Measurements from ENCODE around the gene MED20.

Gene MED20

GRCh38 chr6:41901882-41902519 is 18.9 kb downstream of the MED20 start:
- peak; percentile 51 for DNase-seq

GRCh38 chr6:41900861-41901260 is 20.1 kb downstream of the MED20 start:
- no peak for DNase-seq

GRCh38 chr6:41896281-41896680 is 24.7 kb downstream of the MED20 start:
- DNase-seq = no peak

- DNase-seq = peak; percentile 87
Measured at GRCh38 chr6:41895300-41896233, 25.4 kb downstream of the MED20 start, which contains the start of gene USP49. TSS of gene USP49 (minus strand) at chr6:41895375. CDS start at chr6:41806983, 88,392 bp downstream.

- DNase-seq = no peak
Measured at GRCh38 chr6:41894366-41895299, 26.3 kb downstream of the MED20 start.

GRCh38 chr6:41892921-41893564 is 27.9 kb downstream of the MED20 start:
- no peak for DNase-seq

GRCh38 chr6:41887331-41887751 is 33.6 kb downstream of the MED20 start:
- no peak for DNase-seq

- DNase-seq = no peak
Measured at GRCh38 chr6:41885930-41886329, 35.0 kb downstream of the MED20 start.

GRCh38 chr6:41884957-41885356 is 36.0 kb downstream of the MED20 start:
- no peak for DNase-seq

- DNase-seq = no peak
Measured at GRCh38 chr6:41881506-41881905, 39.4 kb downstream of the MED20 start.

- DNase-seq = no peak
Measured at GRCh38 chr6:41878961-41879405, 42.0 kb downstream of the MED20 start.

GRCh38 chr6:41878246-41878645 is 42.7 kb downstream of the MED20 start:
- DNase-seq = no peak

GRCh38 chr6:41877051-41877680 is 43.8 kb downstream of the MED20 start:
- DNase-seq = no peak

- DNase-seq = no peak
Measured at GRCh38 chr6:41874741-41875140, 46.2 kb downstream of the MED20 start.

GRCh38 chr6:41872147-41872546 is 48.8 kb downstream of the MED20 start:
- DNase-seq = no peak

- DNase-seq = no peak
Measured at GRCh38 chr6:41871691-41872090, 49.2 kb downstream of the MED20 start.

GRCh38 chr6:41859356-41859755 is 61.6 kb downstream of the MED20 start:
- DNase-seq = no peak

GRCh38 chr6:41858703-41859102 is 62.2 kb downstream of the MED20 start:
- DNase-seq = no peak

Data from activated gamma-delta T cell treated with Interleukin-2 at 50 U/mL for 16 hours (primary cell).